HEK293 (cell line): ENCODE measurements around the gene HES7.

ENCODE experiments used
- CTCF ChIA-PET: fragments of 350-600 bp; formaldehyde crosslinking; extraction: SDS; loops from one replicate; lab custom pipeline; 2021; ENCODE audit warnings: antibody characterized with exemption; lab: Yijun Ruan, JAX
- POLR2A ChIA-PET: fragments of 300-600 bp; formaldehyde crosslinking; extraction: SDS; loops from one replicate; lab custom pipeline; 2020; ENCODE audit warnings: antibody characterized with exemption, inconsistent platforms; lab: Yijun Ruan, JAX
- H3K27ac ChIP-seq: fragments of 200-500 bp; sonication (Bioruptor generic); 2 replicates; pipeline ENCODE4 v1.5.1; 2014; ENCODE audit warnings: low read depth, low read length, control low read depth, inconsistent platforms; ENCODE audit errors: extremely low read depth
- H3K36me3 ChIP-seq, 2 experiments: fragments of 200-500 bp in 1 of 2; sonication (Bioruptor generic) in 1 of 2; 1 replicate in 1 of 2; 2 replicates in 1 of 2; pipeline ENCODE4 v1.5.1; 2014 to 2017; ENCODE audit warnings: inconsistent platforms in 2 of 2, low read length in 2 of 2; ENCODE audit not compliant: control insufficient read depth in 2 of 2, insufficient read depth in 1 of 2
- H3K4me1 ChIP-seq: fragments of 200-500 bp; sonication (Bioruptor generic); 2 replicates; pipeline ENCODE4 v1.5.1; 2014; ENCODE audit warnings: mild to moderate bottlenecking, low read length, inconsistent platforms; ENCODE audit not compliant: control insufficient read depth, insufficient read depth
- H3K4me3 ChIP-seq: 2 replicates; pipeline ENCODE4 v1.5.1; 2011; ENCODE audit warnings: low read depth, mild to moderate bottlenecking, control low read depth, low read length, moderate library complexity
- H3K9me3 ChIP-seq: fragments of 200-500 bp; sonication (Bioruptor generic); 2 replicates; pipeline ENCODE4 v1.5.1; 2014; ENCODE audit warnings: low read depth, low read length, inconsistent platforms; ENCODE audit not compliant: control insufficient read depth, insufficient read depth
- HOXD13 ChIP-seq: sonication (generic); formaldehyde crosslinking; IDR thresholded peaks from 2 replicates; pipeline ENCODE4 v1.8.0; 2022; ENCODE audit warnings: missing genetic modification reagents, borderline replicate concordance
- PRDM1 ChIP-seq: fragments of 450-650 bp; formaldehyde crosslinking; IDR thresholded peaks from 2 replicates; pipeline ENCODE4; 2016; ENCODE audit warnings: missing biosample characterization, missing genetic modification characterization
- RBAK ChIP-seq: fragments of 450-650 bp; formaldehyde crosslinking; IDR thresholded peaks from 2 replicates; pipeline ENCODE4 v1.5.1; 2016; ENCODE audit warnings: missing biosample characterization, missing genetic modification characterization
- ZBTB1 ChIP-seq: fragments of 450-650 bp; formaldehyde crosslinking; IDR thresholded peaks from 2 replicates; pipeline ENCODE4 v1.5.1; 2016; ENCODE audit warnings: missing biosample characterization, missing genetic modification characterization
- ZBTB20 ChIP-seq: fragments of 450-650 bp; formaldehyde crosslinking; IDR thresholded peaks from 2 replicates; pipeline ENCODE4 v1.5.1; 2016; ENCODE audit warnings: missing biosample characterization, missing genetic modification characterization
- ZNF174 ChIP-seq: fragments of 450-650 bp; formaldehyde crosslinking; IDR thresholded peaks from 2 replicates; pipeline ENCODE4 v1.5.0; 2017; ENCODE audit warnings: missing biosample characterization, mild to moderate bottlenecking, missing genetic modification characterization
- ZNF292 ChIP-seq: fragments of 450-650 bp; formaldehyde crosslinking; IDR thresholded peaks from 2 replicates; pipeline ENCODE4 v1.5.1; 2016; ENCODE audit warnings: low read depth, missing biosample characterization, missing genetic modification characterization, borderline replicate concordance
- ZNF341 ChIP-seq: fragments of 450-650 bp; formaldehyde crosslinking; IDR thresholded peaks from 2 replicates; pipeline ENCODE4; 2016; ENCODE audit warnings: low read depth, missing biosample characterization, missing genetic modification characterization
- ZNF366 ChIP-seq: fragments of 450-650 bp; formaldehyde crosslinking; conservative IDR thresholded peaks from 2 replicates; pipeline ENCODE4 v1.5.1; 2016; ENCODE audit warnings: missing biosample characterization, missing genetic modification characterization
- ZNF416 ChIP-seq: fragments of 450-650 bp; formaldehyde crosslinking; IDR thresholded peaks from 2 replicates; pipeline ENCODE4 v1.5.1; 2016; ENCODE audit warnings: missing biosample characterization, missing genetic modification characterization
- ZNF555 ChIP-seq: fragments of 450-650 bp; formaldehyde crosslinking; conservative IDR thresholded peaks from 2 replicates; pipeline ENCODE4 v1.5.1; 2017; ENCODE audit warnings: missing biosample characterization, mild to moderate bottlenecking, missing genetic modification characterization, inconsistent platforms
- ZNF558 ChIP-seq: fragments of 450-650 bp; formaldehyde crosslinking; IDR thresholded peaks from 2 replicates; pipeline ENCODE4 v1.5.1; 2016; ENCODE audit warnings: missing biosample characterization, missing genetic modification characterization
- ZNF560 ChIP-seq: fragments of 450-650 bp; formaldehyde crosslinking; IDR thresholded peaks from 2 replicates; pipeline ENCODE4 v1.5.1; 2017; ENCODE audit warnings: missing biosample characterization, missing genetic modification characterization, borderline replicate concordance
- ZNF747 ChIP-seq: fragments of 450-650 bp; formaldehyde crosslinking; IDR thresholded peaks from 2 replicates; pipeline ENCODE4 v1.5.1; 2016; ENCODE audit warnings: missing biosample characterization, missing genetic modification characterization
- ZNF776 ChIP-seq: fragments of 450-650 bp; formaldehyde crosslinking; IDR thresholded peaks from 2 replicates; pipeline ENCODE4 v1.5.0; 2017; ENCODE audit warnings: missing biosample characterization, missing genetic modification characterization, borderline replicate concordance
- ZNF777 ChIP-seq: fragments of 450-650 bp; formaldehyde crosslinking; IDR thresholded peaks from 2 replicates; pipeline ENCODE4 v1.5.1; 2017; ENCODE audit warnings: missing biosample characterization, missing genetic modification characterization, borderline replicate concordance
- ZNF785 ChIP-seq: fragments of 450-650 bp; formaldehyde crosslinking; IDR thresholded peaks from 2 replicates; pipeline ENCODE4 v1.5.1; 2016; ENCODE audit warnings: missing biosample characterization, missing genetic modification characterization
- ZNF791 ChIP-seq: fragments of 450-650 bp; formaldehyde crosslinking; IDR thresholded peaks from 2 replicates; pipeline ENCODE4 v1.5.1; 2016; ENCODE audit warnings: missing biosample characterization, missing genetic modification characterization
- ZSCAN16 ChIP-seq: fragments of 450-650 bp; formaldehyde crosslinking; IDR thresholded peaks from 2 replicates; pipeline ENCODE4 v1.5.1; 2016; ENCODE audit warnings: missing biosample characterization, missing genetic modification characterization
- TF ChIP-seq, protein P1 (sequence below): fragments of 450-650 bp; formaldehyde crosslinking; IDR thresholded peaks from 2 replicates; pipeline ENCODE4 v1.5.1; 2016; ENCODE audit warnings: missing biosample characterization, missing genetic modification characterization
- TF ChIP-seq, protein P2 (sequence below): fragments of 450-650 bp; formaldehyde crosslinking; IDR thresholded peaks from 2 replicates; pipeline ENCODE4 v1.5.1; 2016; ENCODE audit warnings: missing biosample characterization, missing genetic modification characterization
- TF ChIP-seq, protein P3 (sequence below): fragments of 450-650 bp; formaldehyde crosslinking; IDR thresholded peaks from 2 replicates; pipeline ENCODE4 v1.5.1; 2017; ENCODE audit warnings: missing biosample characterization, mild to moderate bottlenecking, missing genetic modification characterization, moderate library complexity
- TF ChIP-seq, protein P4 (sequence below): fragments of 450-650 bp; formaldehyde crosslinking; IDR thresholded peaks from 2 replicates; pipeline ENCODE4 v1.5.1; 2017; ENCODE audit warnings: missing biosample characterization, missing genetic modification characterization
- TF ChIP-seq, protein P5 (sequence below): fragments of 450-650 bp; formaldehyde crosslinking; IDR thresholded peaks from 2 replicates; pipeline ENCODE4 v1.5.1; 2016; ENCODE audit warnings: missing biosample characterization, missing genetic modification characterization
- TF ChIP-seq, protein P6 (sequence below): fragments of 450-650 bp; IDR thresholded peaks from 2 replicates; pipeline ENCODE4 v1.5.1; 2018; ENCODE audit warnings: missing biosample characterization, missing genetic modification characterization

HES7 gene

DNA sequence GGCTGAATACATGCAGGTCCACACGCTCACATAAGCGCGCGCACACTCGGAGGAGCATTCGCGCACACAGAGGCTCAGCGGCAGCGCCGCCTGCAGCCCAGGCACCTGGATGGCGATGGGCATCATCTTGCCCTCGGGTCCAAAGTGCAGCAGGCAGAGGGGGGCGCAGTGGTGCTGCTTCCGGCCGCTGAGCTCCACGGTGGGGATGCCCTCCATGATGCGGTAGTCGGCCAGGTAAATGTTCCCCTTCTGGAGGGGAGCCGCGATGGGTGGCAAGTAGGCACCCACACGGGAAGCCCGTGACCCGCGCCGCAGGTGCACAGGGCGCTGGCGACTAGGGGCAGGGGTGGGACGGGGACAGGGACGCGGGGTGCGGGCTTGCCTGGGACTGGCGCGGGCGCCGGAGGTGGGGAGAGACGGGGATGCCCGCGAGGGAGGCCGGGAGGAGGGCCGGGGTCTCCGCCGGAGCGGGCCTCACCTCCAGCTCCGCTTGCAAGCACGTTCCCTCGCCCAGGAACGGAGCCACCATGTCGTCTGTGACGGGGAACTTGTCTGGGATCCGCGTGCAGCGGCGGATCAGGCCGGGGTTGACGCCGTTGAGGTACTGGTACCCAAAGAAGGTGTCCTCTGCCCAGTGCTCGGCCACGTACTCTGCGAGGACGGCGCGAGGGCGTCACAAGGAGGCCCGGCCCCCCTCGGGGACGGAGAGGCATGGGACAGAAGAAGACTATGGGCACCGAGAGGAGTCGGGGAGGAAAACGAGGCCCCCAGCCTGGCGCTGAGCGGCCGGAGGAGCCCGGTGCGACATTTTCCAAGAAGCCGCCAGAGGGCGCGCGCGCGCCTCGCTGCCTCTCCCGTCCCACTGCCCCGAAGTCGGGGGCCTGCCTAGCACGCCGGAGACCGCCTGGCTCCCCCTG lies 44.4 kb downstream of the HES7 start:
- peaks cover 7% of the 10 kb centered on the region for H3K4me1 ChIP-seq
- ChIA-PET POLR2A (interaction anchor here (0.6 to 1.3 kb wide), 11 partner anchors 9 to 304 kb away, joined by 3 to 7 read pairs (median 3); partner anchors contain the start of gene CTC1), CTCF (interaction anchor here (0.5 to 27.3 kb wide), 22 partner anchors 9 to 979 kb away, joined by 3 to 561 read pairs (median 4); partner anchors contain the start of genes ALOX12B and ALOXE3)
- TF ChIP-seq ZNF558 (tag by site-specific recombination) (no peak), ZNF292 (tag by site-specific recombination) (no peak), ZNF785 (tag by site-specific recombination) (no peak), ZNF560 (tag by site-specific recombination) (no peak), ZNF366 (tag by site-specific recombination) (0 out of 2 replicates have a peak, but pooled peaks have one; percentile 16), ZSCAN16 (tag by site-specific recombination) (no peak), ZNF776 (tag by site-specific recombination) (no peak), ZBTB1 (tag by site-specific recombination) (no peak), RBAK (tag by site-specific recombination) (no peak), ZNF747 (tag by site-specific recombination) (no peak), ZNF791 (tag by site-specific recombination) (no peak), ZBTB20 (tag by site-specific recombination) (peak; percentile 99), ZNF777 (tag by site-specific recombination) (peak; percentile 83), ZNF341 (tag by site-specific recombination) (no peak; the same call in 1 of the 2 replicates), ZNF416 (tag by site-specific recombination) (peak; percentile 98), ZNF555 (tag by site-specific recombination) (no peak), PRDM1 (tag by site-specific recombination) (no peak), HOXD13 (CRISPR knock-in tag) (no peak), ZNF174 (tag by site-specific recombination) (no peak)
- TF ChIP-seq, protein P1, sequence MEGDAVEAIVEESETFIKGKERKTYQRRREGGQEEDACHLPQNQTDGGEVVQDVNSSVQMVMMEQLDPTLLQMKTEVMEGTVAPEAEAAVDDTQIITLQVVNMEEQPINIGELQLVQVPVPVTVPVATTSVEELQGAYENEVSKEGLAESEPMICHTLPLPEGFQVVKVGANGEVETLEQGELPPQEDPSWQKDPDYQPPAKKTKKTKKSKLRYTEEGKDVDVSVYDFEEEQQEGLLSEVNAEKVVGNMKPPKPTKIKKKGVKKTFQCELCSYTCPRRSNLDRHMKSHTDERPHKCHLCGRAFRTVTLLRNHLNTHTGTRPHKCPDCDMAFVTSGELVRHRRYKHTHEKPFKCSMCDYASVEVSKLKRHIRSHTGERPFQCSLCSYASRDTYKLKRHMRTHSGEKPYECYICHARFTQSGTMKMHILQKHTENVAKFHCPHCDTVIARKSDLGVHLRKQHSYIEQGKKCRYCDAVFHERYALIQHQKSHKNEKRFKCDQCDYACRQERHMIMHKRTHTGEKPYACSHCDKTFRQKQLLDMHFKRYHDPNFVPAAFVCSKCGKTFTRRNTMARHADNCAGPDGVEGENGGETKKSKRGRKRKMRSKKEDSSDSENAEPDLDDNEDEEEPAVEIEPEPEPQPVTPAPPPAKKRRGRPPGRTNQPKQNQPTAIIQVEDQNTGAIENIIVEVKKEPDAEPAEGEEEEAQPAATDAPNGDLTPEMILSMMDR (tag by site-specific recombination), result peak; percentile 99
- TF ChIP-seq, protein P2, sequence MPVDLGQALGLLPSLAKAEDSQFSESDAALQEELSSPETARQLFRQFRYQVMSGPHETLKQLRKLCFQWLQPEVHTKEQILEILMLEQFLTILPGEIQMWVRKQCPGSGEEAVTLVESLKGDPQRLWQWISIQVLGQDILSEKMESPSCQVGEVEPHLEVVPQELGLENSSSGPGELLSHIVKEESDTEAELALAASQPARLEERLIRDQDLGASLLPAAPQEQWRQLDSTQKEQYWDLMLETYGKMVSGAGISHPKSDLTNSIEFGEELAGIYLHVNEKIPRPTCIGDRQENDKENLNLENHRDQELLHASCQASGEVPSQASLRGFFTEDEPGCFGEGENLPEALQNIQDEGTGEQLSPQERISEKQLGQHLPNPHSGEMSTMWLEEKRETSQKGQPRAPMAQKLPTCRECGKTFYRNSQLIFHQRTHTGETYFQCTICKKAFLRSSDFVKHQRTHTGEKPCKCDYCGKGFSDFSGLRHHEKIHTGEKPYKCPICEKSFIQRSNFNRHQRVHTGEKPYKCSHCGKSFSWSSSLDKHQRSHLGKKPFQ (tag by site-specific recombination), result no peak
- TF ChIP-seq, protein P3, sequence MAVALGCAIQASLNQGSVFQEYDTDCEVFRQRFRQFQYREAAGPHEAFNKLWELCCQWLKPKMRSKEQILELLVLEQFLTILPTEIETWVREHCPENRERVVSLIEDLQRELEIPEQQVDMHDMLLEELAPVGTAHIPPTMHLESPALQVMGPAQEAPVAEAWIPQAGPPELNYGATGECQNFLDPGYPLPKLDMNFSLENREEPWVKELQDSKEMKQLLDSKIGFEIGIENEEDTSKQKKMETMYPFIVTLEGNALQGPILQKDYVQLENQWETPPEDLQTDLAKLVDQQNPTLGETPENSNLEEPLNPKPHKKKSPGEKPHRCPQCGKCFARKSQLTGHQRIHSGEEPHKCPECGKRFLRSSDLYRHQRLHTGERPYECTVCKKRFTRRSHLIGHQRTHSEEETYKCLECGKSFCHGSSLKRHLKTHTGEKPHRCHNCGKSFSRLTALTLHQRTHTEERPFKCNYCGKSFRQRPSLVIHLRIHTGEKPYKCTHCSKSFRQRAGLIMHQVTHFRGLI (tag by site-specific recombination), result peak; percentile 77
- TF ChIP-seq, protein P4, sequence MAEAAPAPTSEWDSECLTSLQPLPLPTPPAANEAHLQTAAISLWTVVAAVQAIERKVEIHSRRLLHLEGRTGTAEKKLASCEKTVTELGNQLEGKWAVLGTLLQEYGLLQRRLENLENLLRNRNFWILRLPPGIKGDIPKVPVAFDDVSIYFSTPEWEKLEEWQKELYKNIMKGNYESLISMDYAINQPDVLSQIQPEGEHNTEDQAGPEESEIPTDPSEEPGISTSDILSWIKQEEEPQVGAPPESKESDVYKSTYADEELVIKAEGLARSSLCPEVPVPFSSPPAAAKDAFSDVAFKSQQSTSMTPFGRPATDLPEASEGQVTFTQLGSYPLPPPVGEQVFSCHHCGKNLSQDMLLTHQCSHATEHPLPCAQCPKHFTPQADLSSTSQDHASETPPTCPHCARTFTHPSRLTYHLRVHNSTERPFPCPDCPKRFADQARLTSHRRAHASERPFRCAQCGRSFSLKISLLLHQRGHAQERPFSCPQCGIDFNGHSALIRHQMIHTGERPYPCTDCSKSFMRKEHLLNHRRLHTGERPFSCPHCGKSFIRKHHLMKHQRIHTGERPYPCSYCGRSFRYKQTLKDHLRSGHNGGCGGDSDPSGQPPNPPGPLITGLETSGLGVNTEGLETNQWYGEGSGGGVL (tag by site-specific recombination), result no peak; the same call in 1 of the 2 replicates
- TF ChIP-seq, protein P5, sequence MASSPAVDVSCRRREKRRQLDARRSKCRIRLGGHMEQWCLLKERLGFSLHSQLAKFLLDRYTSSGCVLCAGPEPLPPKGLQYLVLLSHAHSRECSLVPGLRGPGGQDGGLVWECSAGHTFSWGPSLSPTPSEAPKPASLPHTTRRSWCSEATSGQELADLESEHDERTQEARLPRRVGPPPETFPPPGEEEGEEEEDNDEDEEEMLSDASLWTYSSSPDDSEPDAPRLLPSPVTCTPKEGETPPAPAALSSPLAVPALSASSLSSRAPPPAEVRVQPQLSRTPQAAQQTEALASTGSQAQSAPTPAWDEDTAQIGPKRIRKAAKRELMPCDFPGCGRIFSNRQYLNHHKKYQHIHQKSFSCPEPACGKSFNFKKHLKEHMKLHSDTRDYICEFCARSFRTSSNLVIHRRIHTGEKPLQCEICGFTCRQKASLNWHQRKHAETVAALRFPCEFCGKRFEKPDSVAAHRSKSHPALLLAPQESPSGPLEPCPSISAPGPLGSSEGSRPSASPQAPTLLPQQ (tag by site-specific recombination), result 0 out of 2 replicates have a peak, but pooled peaks have one; percentile 28
- TF ChIP-seq, protein P6, sequence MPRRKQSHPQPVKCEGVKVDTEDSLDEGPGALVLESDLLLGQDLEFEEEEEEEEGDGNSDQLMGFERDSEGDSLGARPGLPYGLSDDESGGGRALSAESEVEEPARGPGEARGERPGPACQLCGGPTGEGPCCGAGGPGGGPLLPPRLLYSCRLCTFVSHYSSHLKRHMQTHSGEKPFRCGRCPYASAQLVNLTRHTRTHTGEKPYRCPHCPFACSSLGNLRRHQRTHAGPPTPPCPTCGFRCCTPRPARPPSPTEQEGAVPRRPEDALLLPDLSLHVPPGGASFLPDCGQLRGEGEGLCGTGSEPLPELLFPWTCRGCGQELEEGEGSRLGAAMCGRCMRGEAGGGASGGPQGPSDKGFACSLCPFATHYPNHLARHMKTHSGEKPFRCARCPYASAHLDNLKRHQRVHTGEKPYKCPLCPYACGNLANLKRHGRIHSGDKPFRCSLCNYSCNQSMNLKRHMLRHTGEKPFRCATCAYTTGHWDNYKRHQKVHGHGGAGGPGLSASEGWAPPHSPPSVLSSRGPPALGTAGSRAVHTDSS, result peak; percentile 39; the same call in 1 of the 2 replicates

More for the DNA sequence above, 44.4 kb downstream of the HES7 start:
- no peaks in the 10 kb centered on the region; the same call in 1 of the 2 replicates for H3K9me3 ChIP-seq
- H3K36me3 ChIP-seq, result peaks cover 0 to 5% of the 10 kb centered on the region in 2 experiments; a peak in 1 of 3 replicates
- H3K27ac ChIP-seq, result peak overlapping the region; percentile 79
- peak overlapping the region; percentile 55 for H3K4me3 ChIP-seq
